Ectodermal cell (in vitro differentiated cells): Measurements from ENCODE around the gene SKIC3.
A peak's percentile ranks its signal among the peaks of the same experiment; 100 is the strongest.

Experiments
- H3K27ac ChIP-seq: 2 replicates; pipeline ENCODE4 v1.7.0; 2013; ENCODE audit warnings: mild to moderate bottlenecking, low read depth, low read length; ENCODE audit not compliant: insufficient read depth, poor library complexity, severe bottlenecking
- H3K27me3 ChIP-seq: 2 replicates; pipeline ENCODE4 v1.7.0; 2013; ENCODE audit warnings: mild to moderate bottlenecking, low read length; ENCODE audit not compliant: insufficient read depth, control insufficient read depth, poor library complexity, severe bottlenecking
- H3K36me3 ChIP-seq: one replicate; pipeline ENCODE4 v1.7.0; 2013; ENCODE audit warnings: low read length; ENCODE audit not compliant: control insufficient read depth, insufficient read depth
- H3K4me1 ChIP-seq: one replicate; pipeline ENCODE4 v1.7.0; 2013; ENCODE audit warnings: low read length; ENCODE audit not compliant: control insufficient read depth, insufficient read depth
- H3K4me3 ChIP-seq: 2 replicates; pipeline ENCODE4 v1.7.0; 2013; ENCODE audit warnings: low read depth, low read length, control low read depth; ENCODE audit not compliant: insufficient read depth
- H3K9me3 ChIP-seq: 2 replicates; pipeline ENCODE4 v1.7.0; 2013; ENCODE audit warnings: mild to moderate bottlenecking, low read length, moderate library complexity; ENCODE audit not compliant: control insufficient read depth
- WGBS, 2 experiments: methylation state at CpG; one replicate each; pipeline ENCODE4 v1.1.7; 2013; ENCODE audit warnings: missing lambda C conversion rate in 2 of 2; 5-methylcytosine and 5-hydroxymethylcytosine counted together

The SKIC3 gene

DNA sequence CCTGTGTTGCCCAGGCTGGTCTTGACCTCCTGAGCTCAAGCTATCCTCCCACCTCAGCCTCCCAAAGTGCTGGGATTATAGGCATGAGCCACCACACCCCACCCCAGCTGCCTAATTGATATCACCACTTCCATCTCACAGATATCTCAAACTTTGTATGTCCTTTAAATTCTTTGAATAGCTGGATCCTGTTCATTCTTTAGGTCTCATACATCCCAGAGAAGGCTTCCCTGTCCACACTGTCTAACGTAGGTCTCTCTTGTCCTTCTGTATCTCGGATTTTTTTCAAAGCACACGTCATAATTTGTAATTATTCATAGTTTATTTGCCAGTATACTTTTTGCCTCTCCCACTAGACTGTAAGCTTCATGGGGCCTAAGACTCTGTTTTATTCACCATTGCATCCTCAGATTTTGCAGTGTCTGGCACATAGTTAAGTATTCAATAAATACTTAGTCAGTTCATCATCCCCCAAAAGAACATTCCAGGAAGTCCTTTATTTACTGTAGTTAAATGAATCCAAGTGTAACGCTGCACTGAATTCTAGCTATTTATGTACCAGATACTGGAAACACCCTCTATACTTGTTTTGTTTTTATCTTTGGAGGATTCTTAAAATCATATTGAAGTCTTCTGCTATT, 10.6 kb upstream of the SKIC3 start:
- H3K27me3 ChIP-seq = no peaks in the 10 kb centered on the region
- no peak overlapping the region for H3K27ac ChIP-seq
- WGBS, 2 experiments = 91 to 92% methylated on average over 3 to 4 of the region's 4 CpGs
- no peaks in the 10 kb centered on the region for H3K9me3 ChIP-seq
- H3K4me3 ChIP-seq = no peak overlapping the region
- H3K4me1 ChIP-seq = no peaks in the 10 kb centered on the region
- H3K36me3 ChIP-seq = no peaks in the 10 kb centered on the region

DNA sequence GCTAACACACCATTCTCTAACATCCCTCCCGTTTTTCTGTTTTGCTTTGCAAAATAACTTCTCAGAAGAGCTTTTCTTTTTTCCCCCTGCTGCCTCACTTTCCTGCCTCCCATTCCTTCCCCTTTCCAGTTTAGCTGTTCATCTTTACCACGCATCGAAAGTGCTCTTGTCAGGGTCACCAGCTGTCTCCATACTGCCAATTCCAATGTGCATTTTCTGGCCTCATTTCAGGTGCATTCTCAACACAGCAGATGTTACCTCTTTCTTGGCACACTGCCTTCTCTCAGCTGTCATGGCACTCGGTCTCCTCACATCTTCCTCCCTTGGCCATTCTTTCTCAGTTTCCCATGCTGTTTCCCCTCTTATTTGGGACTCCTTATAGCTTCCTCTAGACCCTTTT, 9.7 kb upstream of the SKIC3 start:
- H3K27me3 ChIP-seq = no peaks in the 10 kb centered on the region
- no peaks in the 10 kb centered on the region for H3K4me1 ChIP-seq
- WGBS, 2 experiments = 87 to 91% methylated on average over 4 of the region's 4 CpGs
- H3K4me3 ChIP-seq = no peak overlapping the region
- no peak overlapping the region for H3K27ac ChIP-seq
- H3K9me3 ChIP-seq = no peaks in the 10 kb centered on the region
- H3K36me3 ChIP-seq = no peaks in the 10 kb centered on the region

DNA sequence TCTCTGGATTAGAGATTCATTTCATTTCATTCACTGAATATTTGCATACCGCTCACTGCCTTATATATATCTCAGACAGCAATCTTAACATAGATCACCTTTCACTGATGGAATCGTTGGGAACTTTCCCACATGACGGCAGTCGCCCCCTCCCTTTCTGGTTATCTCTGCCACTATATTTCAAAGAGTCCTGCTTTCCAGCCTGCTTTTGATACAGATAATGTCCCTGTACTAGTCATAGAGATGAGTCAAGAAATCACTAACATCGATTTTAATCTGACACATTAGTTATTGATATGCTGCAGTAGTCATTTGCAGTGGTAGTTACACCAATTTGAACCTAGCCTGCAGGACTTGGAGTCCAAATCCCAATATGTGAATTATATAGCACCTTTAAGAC, 8.6 kb upstream of the SKIC3 start:
- Histone ChIP-seq H3K9me3 (no peaks in the 10 kb centered on the region), H3K27ac (no peak overlapping the region), H3K4me3 (no peak overlapping the region), H3K4me1 (no peaks in the 10 kb centered on the region), H3K36me3 (no peaks in the 10 kb centered on the region), H3K27me3 (no peaks in the 10 kb centered on the region)
- 92% methylated on average over 5 of the region's 5 CpGs for WGBS, 2 experiments

GRCh38 chr5:95562282-95562681, 7.5 kb upstream of the SKIC3 start:
- H3K27me3 ChIP-seq = no peaks in the 10 kb centered on the region
- H3K27ac ChIP-seq = no peak overlapping the region
- no peak overlapping the region for H3K4me3 ChIP-seq
- H3K4me1 ChIP-seq = no peaks in the 10 kb centered on the region
- H3K9me3 ChIP-seq = no peaks in the 10 kb centered on the region
- 94 to 100% methylated on average over 1 of the region's 1 CpG for WGBS, 2 experiments
- no peaks in the 10 kb centered on the region for H3K36me3 ChIP-seq

DNA sequence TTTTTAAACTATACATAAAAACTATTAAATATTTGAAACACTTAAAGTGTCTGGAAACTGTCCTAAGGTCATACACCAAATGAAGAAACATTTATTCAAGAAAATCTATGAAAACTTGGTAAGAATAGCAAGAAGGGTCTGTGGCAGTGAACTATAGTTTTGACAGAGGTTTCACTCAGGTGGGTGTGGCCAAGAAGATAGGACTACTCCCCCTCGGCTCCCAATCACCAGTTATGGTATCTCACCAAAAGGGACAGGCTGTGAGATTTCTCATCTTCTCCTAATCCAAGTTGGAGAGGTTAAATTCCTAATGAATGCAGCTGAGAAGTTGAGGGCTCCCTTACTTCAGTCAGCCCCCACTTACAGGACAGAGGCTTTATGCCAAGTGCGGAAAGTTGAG, 3.1 kb upstream of the SKIC3 start:
- no peaks in the 10 kb centered on the region for H3K27me3 ChIP-seq
- H3K4me1 ChIP-seq = peaks cover 9% of the 10 kb centered on the region
- WGBS, 2 experiments = 84 to 91% methylated on average over 2 of the region's 2 CpGs
- H3K27ac ChIP-seq = no peak overlapping the region
- H3K36me3 ChIP-seq = no peaks in the 10 kb centered on the region
- no peak overlapping the region for H3K4me3 ChIP-seq
- no peaks in the 10 kb centered on the region for H3K9me3 ChIP-seq

- H3K4me1 ChIP-seq = peaks cover 9% of the 10 kb centered on the region
- no peaks in the 10 kb centered on the region for H3K36me3 ChIP-seq
- H3K27ac ChIP-seq = peak overlapping the region; percentile 80
- peak overlapping the region; percentile 58 for H3K4me3 ChIP-seq
- WGBS, 2 experiments = 2 to 6% methylated on average over 7 to 9 of the region's 9 CpGs
- no peaks in the 10 kb centered on the region for H3K9me3 ChIP-seq
- H3K27me3 ChIP-seq = no peaks in the 10 kb centered on the region
Observed at GRCh38 chr5:95555553-95555952, 776 bp upstream of the SKIC3 start.

- peak overlapping the region; percentile 58 for H3K4me3 ChIP-seq
- WGBS, 2 experiments = 1 to 2% methylated on average over 6 of the region's 6 CpGs
- no peaks in the 10 kb centered on the region for H3K9me3 ChIP-seq
- peaks cover 9% of the 10 kb centered on the region for H3K4me1 ChIP-seq
- H3K27ac ChIP-seq = no peak overlapping the region
- no peaks in the 10 kb centered on the region for H3K27me3 ChIP-seq
- H3K36me3 ChIP-seq = no peaks in the 10 kb centered on the region
Observed at GRCh38 chr5:95554331-95554646, 488 bp downstream of the SKIC3 start.

- Histone ChIP-seq H3K9me3 (no peaks in the 10 kb centered on the region), H3K36me3 (peaks cover 6% of the 10 kb centered on the region), H3K4me1 (peaks cover 3% of the 10 kb centered on the region), H3K4me3 (no peak overlapping the region), H3K27ac (no peak overlapping the region), H3K27me3 (no peaks in the 10 kb centered on the region)
Observed at GRCh38 chr5:95549030-95549429, 5.7 kb downstream of the SKIC3 start.

DNA sequence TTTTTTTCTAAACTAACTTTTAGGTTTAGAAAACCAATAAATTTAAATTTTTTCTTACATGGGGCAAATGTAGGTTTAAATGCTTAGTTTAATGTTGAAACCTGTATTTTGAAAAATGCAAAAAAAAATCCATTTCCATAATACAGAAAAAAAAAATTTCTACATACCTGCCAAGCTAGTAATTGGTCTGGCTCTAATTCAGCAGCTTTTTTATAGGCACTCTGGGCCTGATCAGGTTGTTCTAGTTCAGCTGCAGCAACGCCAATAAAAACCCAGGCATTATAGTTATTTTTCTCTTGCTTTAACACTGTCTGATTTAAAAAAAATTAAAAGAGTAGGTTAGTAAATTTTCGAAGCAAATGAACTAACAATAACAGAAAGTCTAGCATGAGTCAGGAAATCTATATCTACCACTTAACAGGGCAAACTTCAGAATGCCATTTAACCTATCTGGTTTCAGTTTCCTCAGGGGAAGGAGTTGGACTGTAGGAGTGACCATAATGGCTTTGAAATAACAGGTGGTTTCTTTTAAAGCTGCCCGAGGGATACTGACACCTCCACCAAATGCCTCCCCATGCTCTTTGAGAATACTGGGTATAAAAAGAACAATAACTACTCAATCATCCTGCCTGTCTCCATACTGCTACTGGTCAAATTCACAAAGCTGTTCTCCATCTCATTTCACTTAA, 11.6 kb downstream of the SKIC3 start:
- H3K27ac ChIP-seq = no peak overlapping the region
- H3K36me3 ChIP-seq = peaks cover 17% of the 10 kb centered on the region
- no peaks in the 10 kb centered on the region for H3K4me1 ChIP-seq
- H3K27me3 ChIP-seq = no peaks in the 10 kb centered on the region
- no peak overlapping the region for H3K4me3 ChIP-seq
- 88 to 93% methylated on average over 2 to 3 of the region's 3 CpGs for WGBS, 2 experiments
- no peaks in the 10 kb centered on the region for H3K9me3 ChIP-seq

DNA sequence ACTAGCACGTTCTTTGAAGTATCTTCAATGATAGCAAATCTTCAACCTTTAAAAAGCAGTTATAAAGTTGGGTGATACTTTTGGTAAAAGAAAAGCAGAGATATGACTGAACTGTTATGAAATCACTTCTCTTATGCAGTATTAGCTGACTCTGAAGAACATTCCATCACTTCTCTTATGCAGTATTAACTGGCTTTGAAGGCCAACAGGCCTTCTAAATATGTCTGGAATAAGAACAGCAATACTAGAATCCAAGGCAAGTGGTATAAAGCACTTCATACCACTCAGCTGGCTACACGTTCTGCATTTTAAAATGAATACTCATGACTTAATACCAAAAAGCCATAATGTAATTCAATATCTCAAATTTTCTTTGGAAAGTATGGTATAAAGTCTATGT, 17.3 kb downstream of the SKIC3 start:
- H3K4me1 ChIP-seq = no peaks in the 10 kb centered on the region
- H3K4me3 ChIP-seq = no peak overlapping the region
- H3K27me3 ChIP-seq = no peaks in the 10 kb centered on the region
- peaks cover 11% of the 10 kb centered on the region for H3K36me3 ChIP-seq
- WGBS, 2 experiments = 86 to 93% methylated on average over 1 to 2 of the region's 2 CpGs
- H3K27ac ChIP-seq = no peak overlapping the region
- H3K9me3 ChIP-seq = no peaks in the 10 kb centered on the region

- H3K9me3 ChIP-seq = no peaks in the 10 kb centered on the region
- H3K4me3 ChIP-seq = no peak overlapping the region
- H3K36me3 ChIP-seq = peaks cover 7% of the 10 kb centered on the region
- no peaks in the 10 kb centered on the region for H3K4me1 ChIP-seq
- no peak overlapping the region for H3K27ac ChIP-seq
- no peaks in the 10 kb centered on the region for H3K27me3 ChIP-seq
Observed at GRCh38 chr5:95533761-95534160, 21.0 kb downstream of the SKIC3 start.
